Neutrophil (primary cell): Measurements from ENCODE around the gene DISC1.
"Not testable (repeated sequence)": the region's sequence is repeated elsewhere in the genome, so short reads cannot be mapped to it uniquely, and the experiment has no call there.

Experiments used
- H3K27ac ChIP-seq: fragments of 200-600 bp; sonication (generic); 2 replicates; pipeline ENCODE4 v1.5.1; 2016; ENCODE audit warnings: mild to moderate bottlenecking, moderate library complexity
- H3K27me3 ChIP-seq: fragments of 200-600 bp; sonication (generic); 2 replicates; pipeline ENCODE4 v1.6.0; 2016; ENCODE audit warnings: mild to moderate bottlenecking
- H3K36me3 ChIP-seq: fragments of 200-600 bp; sonication (generic); 2 replicates; pipeline ENCODE4 v1.5.1; 2017
- H3K4me1 ChIP-seq, 2 experiments: fragments of 200-600 bp in 1 of 2; sonication (generic) in 1 of 2; 1 replicate in 1 of 2; 2 replicates in 1 of 2; pipeline versions ENCODE4 v1.5.1 to v1.6.1; 2013 to 2016; ENCODE audit warnings: low read depth in 1 of 2, low read length in 1 of 2, mild to moderate bottlenecking in 1 of 2, moderate library complexity in 1 of 2; ENCODE audit not compliant: control insufficient read depth in 1 of 2, insufficient read depth in 1 of 2
- H3K4me3 ChIP-seq, 2 experiments: fragments of 200-600 bp in 1 of 2; sonication (generic) in 1 of 2; 1 replicate in 1 of 2; 2 replicates in 1 of 2; pipeline ENCODE4 v1.5.1; 2013 to 2016; ENCODE audit warnings: low read depth in 1 of 2, low read length in 1 of 2, mild to moderate bottlenecking in 1 of 2, moderate library complexity in 1 of 2
- H3K9me3 ChIP-seq: fragments of 200-600 bp; sonication (generic); 2 replicates; pipeline ENCODE4 v1.5.1; 2016
- TF ChIP-seq, protein P1 (sequence below): fragments of 200-600 bp; sonication (generic); IDR thresholded peaks from 2 replicates; pipeline ENCODE4 v1.5.1; 2016; ENCODE audit warnings: antibody characterized with exemption

DISC1 gene

DNA sequence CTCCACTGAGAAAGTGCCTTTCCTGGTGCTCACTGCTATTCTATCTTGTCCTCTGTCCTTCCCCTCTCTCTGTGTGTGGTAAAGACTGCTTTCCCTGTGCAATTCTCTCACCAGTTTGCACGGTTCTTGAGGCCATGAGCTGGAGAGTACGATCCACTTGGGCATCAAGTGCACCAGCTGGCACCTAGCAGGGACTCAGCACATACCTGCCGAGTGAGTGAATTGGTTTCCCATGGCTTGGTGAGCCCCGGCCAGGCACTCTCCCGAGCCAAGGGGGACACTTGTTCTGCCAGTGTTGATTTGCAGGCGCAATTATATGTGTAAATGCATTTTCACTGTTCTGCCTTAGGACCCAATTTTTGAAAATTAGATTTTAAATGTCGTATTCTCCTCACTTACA, 313.5 kb downstream of the DISC1 start:
- TF ChIP-seq, protein P1, sequence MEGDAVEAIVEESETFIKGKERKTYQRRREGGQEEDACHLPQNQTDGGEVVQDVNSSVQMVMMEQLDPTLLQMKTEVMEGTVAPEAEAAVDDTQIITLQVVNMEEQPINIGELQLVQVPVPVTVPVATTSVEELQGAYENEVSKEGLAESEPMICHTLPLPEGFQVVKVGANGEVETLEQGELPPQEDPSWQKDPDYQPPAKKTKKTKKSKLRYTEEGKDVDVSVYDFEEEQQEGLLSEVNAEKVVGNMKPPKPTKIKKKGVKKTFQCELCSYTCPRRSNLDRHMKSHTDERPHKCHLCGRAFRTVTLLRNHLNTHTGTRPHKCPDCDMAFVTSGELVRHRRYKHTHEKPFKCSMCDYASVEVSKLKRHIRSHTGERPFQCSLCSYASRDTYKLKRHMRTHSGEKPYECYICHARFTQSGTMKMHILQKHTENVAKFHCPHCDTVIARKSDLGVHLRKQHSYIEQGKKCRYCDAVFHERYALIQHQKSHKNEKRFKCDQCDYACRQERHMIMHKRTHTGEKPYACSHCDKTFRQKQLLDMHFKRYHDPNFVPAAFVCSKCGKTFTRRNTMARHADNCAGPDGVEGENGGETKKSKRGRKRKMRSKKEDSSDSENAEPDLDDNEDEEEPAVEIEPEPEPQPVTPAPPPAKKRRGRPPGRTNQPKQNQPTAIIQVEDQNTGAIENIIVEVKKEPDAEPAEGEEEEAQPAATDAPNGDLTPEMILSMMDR: no peak
- no peaks in the 10 kb centered on the region for H3K9me3 ChIP-seq
- no peaks in the 10 kb centered on the region for H3K27me3 ChIP-seq
- H3K4me3 ChIP-seq: no peak overlapping the region
- H3K36me3 ChIP-seq: peaks cover 8% of the 10 kb centered on the region
- H3K4me1 ChIP-seq: no peaks in the 10 kb centered on the region
- no peak overlapping the region for H3K27ac ChIP-seq

DNA sequence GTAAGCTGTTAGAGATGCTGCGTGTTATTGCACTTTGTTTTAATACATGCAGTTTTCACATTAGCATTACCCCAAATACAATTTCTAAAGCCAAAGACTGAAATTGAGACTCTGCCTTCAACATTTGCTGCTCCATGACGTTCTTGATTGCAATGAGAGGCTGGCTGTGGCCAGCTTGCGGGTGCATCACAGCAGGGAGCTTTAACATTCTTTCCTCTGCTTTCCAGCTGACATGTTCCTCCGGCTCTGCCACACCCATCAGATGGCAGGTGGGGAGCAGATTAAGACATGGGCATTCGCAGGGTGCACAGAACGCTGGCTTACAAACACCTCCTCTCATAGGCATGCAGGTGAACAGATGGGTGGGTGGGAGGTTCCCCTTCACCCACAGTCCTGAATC, 314.1 kb downstream of the DISC1 start:
- Histone ChIP-seq H3K36me3 (peaks cover 8% of the 10 kb centered on the region), H3K27me3 (no peaks in the 10 kb centered on the region), H3K27ac (no peak overlapping the region), H3K9me3 (no peaks in the 10 kb centered on the region), H3K4me3 (no peak overlapping the region), H3K4me1 (no peaks in the 10 kb centered on the region)
- TF ChIP-seq, protein P1: no peak

DNA sequence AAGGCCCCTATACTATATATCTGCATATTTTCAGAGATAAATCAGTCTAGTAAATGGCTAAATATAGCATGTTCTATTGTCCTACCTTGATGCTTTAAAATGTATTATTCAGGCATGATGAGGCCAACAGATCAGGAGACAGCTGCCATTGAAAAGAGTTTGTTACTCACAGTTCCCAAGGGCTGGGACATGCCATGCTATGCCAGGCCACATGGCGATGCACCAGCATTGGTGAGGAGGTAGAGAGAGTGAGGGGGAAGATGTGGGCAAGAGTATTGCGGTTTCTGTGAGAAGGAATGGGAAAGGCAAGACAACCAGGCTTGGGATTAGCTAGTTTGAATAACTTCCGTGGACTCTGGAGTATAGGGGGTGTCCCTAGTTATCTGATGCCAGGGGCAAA, 316.5 kb downstream of the DISC1 start:
- Histone ChIP-seq H3K27ac (no peak overlapping the region), H3K4me1 (no peaks in the 10 kb centered on the region), H3K9me3 (no peaks in the 10 kb centered on the region), H3K4me3 (no peak overlapping the region), H3K27me3 (no peaks in the 10 kb centered on the region), H3K36me3 (peaks cover 8% of the 10 kb centered on the region)
- TF ChIP-seq, protein P1: no peak

DNA sequence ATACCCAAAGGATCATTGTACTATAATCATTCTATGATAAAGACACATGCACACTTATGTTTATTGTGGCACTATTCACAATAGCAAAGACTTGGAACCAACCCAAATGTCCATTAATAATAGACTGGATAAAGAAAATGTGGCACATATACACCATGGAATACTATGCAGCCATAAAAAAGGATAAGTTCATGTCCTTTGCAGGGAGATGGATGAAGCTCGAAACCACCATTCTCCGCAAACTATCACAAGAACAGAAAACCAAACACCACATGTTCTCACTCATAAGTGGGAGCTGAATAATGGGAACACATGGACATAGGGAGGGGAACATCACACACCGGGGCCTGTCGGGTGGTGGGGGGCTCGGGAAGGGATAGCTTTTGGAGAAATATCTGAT, 321.5 kb downstream of the DISC1 start:
- not testable (repeated sequence) for H3K4me3 ChIP-seq, H3K36me3 ChIP-seq, H3K4me1 ChIP-seq, H3K27me3 ChIP-seq, H3K9me3 ChIP-seq, H3K27ac ChIP-seq

DNA sequence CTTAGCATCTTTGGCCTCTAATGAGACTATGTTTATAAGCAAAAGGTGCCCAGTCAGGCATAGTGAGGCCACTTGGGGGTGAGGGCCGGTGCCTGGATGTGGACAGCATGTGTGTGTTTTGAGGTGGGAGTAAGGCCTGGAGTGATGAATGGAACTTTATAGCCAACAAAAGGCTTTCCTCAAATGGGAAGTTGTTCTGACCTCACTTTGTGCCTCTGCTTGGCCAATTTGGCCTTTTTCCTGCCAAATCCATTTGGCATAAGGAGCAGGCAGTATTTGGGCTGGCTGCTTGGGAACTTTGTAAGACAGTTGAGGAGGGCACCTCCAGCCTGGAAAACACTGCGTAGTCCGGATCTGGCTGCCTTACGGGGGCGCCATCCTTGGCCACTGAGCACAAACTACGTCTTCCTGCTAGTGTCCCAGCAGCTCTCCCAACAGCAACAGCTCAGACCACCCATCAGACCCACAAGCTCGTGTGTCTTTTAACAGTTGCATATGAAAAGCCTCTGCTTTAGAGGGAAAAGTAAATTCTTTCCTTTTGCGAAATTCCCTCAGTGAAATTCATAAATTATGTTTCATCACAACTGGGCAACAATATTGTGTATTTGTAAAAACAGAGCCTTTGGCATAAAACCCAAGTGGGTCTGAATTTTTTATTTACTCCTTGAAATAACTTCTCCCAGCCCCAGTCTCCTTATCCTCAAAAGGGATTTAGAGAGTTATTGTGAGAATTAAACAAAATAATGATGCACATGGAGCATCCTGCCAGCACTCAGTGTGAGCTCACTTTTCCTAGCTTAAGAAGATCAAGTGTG, 322.9 kb downstream of the DISC1 start:
- H3K4me1 ChIP-seq: no peaks in the 10 kb centered on the region
- TF ChIP-seq, protein P1: no peak

DNA sequence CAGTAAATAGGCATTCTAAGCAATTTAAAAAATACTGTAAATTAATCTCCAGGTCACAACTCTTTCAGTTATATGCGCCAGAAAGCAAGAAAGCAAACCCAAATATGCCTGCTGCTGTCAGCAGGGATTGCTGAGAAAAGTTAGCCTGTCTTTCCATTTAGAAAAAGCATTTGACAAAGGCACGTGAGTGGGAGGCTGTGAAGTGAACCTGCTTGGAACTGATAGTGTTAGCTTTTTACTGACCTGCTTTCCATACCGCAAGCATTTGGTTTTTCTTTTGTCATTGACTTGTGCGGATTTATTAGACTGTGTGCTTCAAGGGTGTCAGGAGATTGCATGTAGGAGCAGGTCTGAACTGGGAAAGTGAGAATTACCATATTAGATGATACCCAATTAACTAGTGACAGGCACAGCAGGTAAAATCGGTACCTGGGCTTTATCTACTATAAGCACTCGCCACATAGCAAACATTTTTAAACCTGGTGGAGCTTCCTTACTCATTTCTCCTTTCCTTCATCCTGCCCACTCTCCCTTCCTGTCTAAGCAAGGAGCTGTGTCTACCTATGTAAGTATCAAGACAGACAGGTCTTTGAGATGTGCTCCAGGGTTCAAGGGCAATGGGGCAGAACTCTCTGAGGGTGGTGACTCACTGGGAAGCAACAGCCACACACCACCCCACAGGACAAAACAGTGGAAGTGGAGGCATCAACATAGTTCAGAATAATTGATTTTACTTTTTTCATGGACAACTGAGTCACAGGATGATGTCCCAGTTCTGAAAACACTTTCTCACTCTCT, 323.9 kb downstream of the DISC1 start:
- Histone ChIP-seq H3K27me3 (no peaks in the 10 kb centered on the region), H3K4me3 (no peak overlapping the region), H3K36me3 (no peaks in the 10 kb centered on the region), H3K4me1 (no peaks in the 10 kb centered on the region), H3K9me3 (no peaks in the 10 kb centered on the region), H3K27ac (no peak overlapping the region)
- TF ChIP-seq, protein P1: no peak

More for the DNA sequence above, 322.9 kb downstream of the DISC1 start:
- Histone ChIP-seq H3K9me3 (no peaks in the 10 kb centered on the region), H3K36me3 (no peaks in the 10 kb centered on the region), H3K4me3 (no peak overlapping the region), H3K27ac (no peak overlapping the region), H3K27me3 (no peaks in the 10 kb centered on the region)
